Choroid plexus epithelial cell (primary cell): ENCODE measurements around the gene ZFTA.
A peak's percentile ranks its signal among the peaks of the same experiment; 100 is the strongest.

Experiments
- DNase-seq: peaks from one replicate; pipeline ENCODE4 v3.0.0-alpha.2; 2010; ENCODE audit warnings: low read depth
- H3K4me3 ChIP-seq: 2 replicates; pipeline ENCODE4 v1.5.1; 2011; ENCODE audit warnings: low read depth, mild to moderate bottlenecking, control low read depth, low read length, moderate library complexity
- CTCF ChIP-seq: conservative IDR thresholded peaks from 2 replicates; pipeline ENCODE4 v1.5.1; 2011; ENCODE audit warnings: low read depth, mild to moderate bottlenecking, control low read depth, inconsistent platforms, low read length, moderate library complexity

The ZFTA gene

DNA sequence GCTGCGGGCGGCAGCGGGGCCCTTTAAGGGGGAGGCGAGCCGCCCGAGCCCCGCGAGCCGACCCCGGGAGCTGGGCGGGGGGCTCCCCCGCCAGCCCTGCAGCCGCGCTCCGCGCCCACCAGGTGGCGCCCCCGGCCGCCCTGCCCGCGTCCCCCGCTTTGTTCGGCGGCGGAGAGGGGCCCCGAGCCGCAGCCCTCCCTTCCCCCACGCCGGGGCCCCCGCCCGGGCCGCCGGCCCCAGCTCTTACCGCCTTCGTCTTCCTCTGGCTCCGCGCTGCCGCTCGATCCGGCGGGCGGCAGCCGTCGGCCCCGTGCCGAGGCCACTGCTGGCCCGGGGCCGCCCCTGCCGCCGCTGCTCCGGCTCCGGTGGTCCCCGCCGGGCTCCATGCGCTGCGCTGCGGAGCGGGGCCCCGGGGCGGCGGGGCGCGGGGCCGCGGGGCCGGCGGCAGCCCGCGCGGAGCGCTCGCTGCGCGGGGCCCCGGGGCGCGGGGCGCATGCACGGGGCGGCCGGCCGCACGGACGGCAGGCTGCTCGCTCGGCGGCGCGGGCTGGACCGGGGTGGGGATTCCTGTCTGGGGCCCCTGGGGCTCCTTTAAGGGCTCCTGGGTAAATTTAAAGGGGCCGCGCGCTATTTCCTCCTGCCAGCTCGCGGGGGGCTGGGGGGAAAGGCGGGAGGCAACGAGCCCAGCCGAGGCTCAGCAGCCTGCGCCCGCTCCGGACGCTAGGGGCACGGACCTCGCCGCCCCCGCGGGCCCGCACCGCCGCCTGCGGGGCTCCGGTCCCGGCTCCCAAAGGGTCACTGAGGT lies at the start of gene ZFTA:
TSS of gene ZFTA (minus strand) at position 539 of the 805 bp plus-strand sequence. CDS start at position 386, 153 bp downstream.
- DNase-seq, result peak; percentile 62
- H3K4me3 ChIP-seq, result peak within 1 kb of the TSS; percentile 65
- peak; percentile 33 for TF ChIP-seq CTCF

DNA sequence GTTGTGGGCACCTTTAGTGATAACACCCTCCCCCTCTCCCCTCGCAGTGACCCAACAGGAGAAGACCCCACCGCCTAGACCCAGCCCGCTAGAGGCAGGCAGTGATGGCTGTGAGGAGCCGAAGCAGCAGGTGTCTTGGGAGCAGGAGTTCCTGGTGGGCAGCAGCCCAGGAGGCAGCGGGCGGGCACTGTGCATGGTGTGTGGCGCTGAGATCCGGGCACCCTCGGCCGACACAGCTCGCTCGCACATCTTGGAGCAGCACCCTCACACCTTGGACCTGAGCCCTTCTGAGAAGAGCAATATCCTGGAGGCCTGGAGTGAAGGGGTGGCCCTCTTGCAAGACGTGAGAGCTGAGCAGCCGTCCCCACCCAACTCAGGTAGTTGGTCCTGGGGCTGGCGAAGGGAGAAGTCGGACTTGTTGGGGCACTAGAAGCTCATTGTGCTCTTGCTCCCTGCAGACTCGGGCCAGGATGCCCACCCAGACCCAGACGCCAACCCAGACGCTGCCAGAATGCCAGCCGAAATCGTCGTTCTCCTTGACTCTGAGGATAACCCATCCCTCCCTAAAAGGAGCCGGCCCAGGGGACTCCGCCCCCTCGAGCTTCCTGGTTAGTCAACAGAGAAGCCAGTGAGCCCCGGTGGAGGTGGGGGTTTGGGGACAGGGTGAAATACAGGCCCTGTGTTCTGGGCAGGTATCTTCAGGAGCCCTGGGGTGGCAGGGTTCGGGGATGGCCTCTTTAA lies 49.4 kb upstream of the ZFTA start:
- no peak for DNase-seq
- H3K4me3 ChIP-seq, result no peak overlapping the region
- TF ChIP-seq CTCF, result no peak

DNA sequence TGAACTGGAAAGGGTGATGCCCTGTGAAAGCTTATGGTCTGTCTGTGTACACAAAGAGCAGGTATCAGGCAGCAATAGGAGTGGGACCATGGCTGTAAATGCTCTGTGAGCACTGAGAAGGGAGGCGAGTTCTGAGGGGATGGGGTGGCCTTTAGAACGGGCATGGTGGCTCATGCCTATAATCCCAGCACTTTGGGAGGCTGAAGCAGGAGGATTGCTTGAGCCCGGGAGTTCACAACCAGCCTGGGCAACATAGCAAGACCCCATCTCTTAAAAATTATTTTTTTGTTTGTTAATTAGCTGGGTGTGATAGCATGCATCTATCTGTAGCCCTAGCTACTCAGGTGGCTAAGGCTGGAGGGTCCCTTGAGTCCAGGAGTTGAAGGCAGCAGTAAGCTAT lies 48.2 kb upstream of the ZFTA start:
- TF ChIP-seq CTCF, result no peak
- no peak overlapping the region for H3K4me3 ChIP-seq
- no peak for DNase-seq

- TF ChIP-seq CTCF, result no peak
- DNase-seq, result no peak
- H3K4me3 ChIP-seq, result no peak overlapping the region
Measured at GRCh38 chr11:63816166-63816565, 47.6 kb upstream of the ZFTA start.

- DNase-seq, result peak; percentile 29
- TF ChIP-seq CTCF, result no peak
- peak overlapping the region; percentile 92 for H3K4me3 ChIP-seq
Measured at GRCh38 chr11:63814383-63814736, 45.8 kb upstream of the ZFTA start.

DNA sequence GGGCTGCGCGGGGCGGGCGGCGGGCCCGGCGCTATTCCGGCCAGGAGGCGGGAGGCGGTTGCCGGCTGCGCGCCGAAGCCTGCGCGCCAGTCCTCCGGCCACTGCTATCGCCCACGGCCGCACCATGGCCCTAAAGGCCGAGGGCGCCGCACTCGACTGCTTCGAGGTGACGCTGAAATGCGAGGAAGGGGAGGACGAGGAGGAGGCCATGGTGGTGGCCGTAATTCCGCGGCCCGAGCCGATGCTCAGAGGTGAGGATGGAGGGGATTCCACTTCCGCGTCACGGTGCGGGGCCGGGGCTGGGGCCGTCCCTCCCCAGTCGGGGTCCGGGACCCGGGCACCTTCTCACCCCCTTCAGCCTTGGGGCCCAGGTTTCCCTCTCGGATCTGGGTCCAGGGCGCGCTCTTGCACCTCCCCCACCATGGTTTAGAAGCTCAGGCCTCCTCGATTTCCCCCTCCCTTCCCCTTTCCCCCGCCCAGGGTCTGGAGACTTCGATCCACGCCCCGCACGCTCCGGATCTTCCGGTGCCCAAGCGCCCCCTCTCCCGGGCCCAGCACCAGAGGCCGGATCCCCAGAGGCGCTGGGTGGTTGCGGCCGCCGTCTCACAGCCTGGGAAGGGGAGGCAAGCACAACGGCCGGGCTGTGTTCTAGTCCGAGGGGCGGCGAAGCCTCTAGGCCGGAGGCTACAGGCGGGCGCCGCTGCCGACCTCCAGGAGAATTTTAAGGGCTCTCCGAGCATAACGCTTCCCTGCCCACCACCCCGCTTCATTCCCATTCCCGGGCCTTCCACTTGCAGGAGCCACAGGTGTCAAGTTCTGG lies 45.2 kb upstream of the ZFTA start:
- H3K4me3 ChIP-seq, result peak overlapping the region; percentile 92
- peak; percentile 40 for DNase-seq
- no peak for TF ChIP-seq CTCF
